Endodermal cell (in vitro differentiated cells): Measurements from ENCODE around the gene MACROD2. TPM values are rescaled to one million over a fixed set of nuclear protein-coding genes. Genes with fewer than 3 reads are reported as not detected.
"Not testable (repeated sequence)": the region's sequence is repeated elsewhere in the genome, so short reads cannot be mapped to it uniquely, and the experiment has no call there.

Experiments used
- DNase-seq: peaks from one replicate; pipeline ENCODE4 v3.0.0-alpha.2; 2017
- H3K27ac ChIP-seq: 2 replicates; pipeline ENCODE4 v1.5.1; 2013; ENCODE audit warnings: mild to moderate bottlenecking, low read depth, low read length, moderate library complexity
- H3K27me3 ChIP-seq: 2 replicates; pipeline ENCODE4 v1.6.1; 2013; ENCODE audit warnings: mild to moderate bottlenecking, low read length, moderate library complexity; ENCODE audit not compliant: insufficient read depth, control insufficient read depth, poor library complexity, severe bottlenecking
- H3K36me3 ChIP-seq: 2 replicates; pipeline ENCODE4 v1.7.0; 2013; ENCODE audit warnings: mild to moderate bottlenecking, low read length, moderate library complexity; ENCODE audit not compliant: control insufficient read depth, insufficient read depth
- H3K4me1 ChIP-seq: one replicate; pipeline ENCODE4 v1.7.0; 2013; ENCODE audit warnings: low read length; ENCODE audit not compliant: control insufficient read depth, insufficient read depth
- H3K4me3 ChIP-seq: 2 replicates; pipeline ENCODE4 v1.5.1; 2013; ENCODE audit warnings: mild to moderate bottlenecking, low read length, moderate library complexity
- H3K9ac ChIP-seq: 2 replicates; pipeline ENCODE4 v1.6.1; 2013; ENCODE audit warnings: mild to moderate bottlenecking, low read length, moderate library complexity; ENCODE audit not compliant: poor library complexity, severe bottlenecking; ENCODE audit errors: extremely low read depth
- H3K9me3 ChIP-seq: 2 replicates; pipeline ENCODE4 v1.6.1; 2013; ENCODE audit warnings: mild to moderate bottlenecking, low read length, moderate library complexity; ENCODE audit not compliant: control insufficient read depth
- H3K27ac Mint-ChIP-seq: 2 replicates; pipeline ENCODE4 v1.8.0; 2020; ENCODE audit warnings: mixed read lengths
- H3K27me3 Mint-ChIP-seq: 2 replicates; pipeline ENCODE4 v1.8.0; 2021; ENCODE audit warnings: mild to moderate bottlenecking, mixed read lengths; ENCODE audit not compliant: insufficient read depth
- H3K36me3 Mint-ChIP-seq: 2 replicates; pipeline ENCODE4 v1.8.0; 2020; ENCODE audit warnings: low read depth, mixed read lengths
- H3K4me1 Mint-ChIP-seq: 2 replicates; pipeline ENCODE4 v1.8.0; 2020; ENCODE audit warnings: mixed read lengths
- H3K4me3 Mint-ChIP-seq: 2 replicates; pipeline ENCODE4 v1.8.0; 2020; ENCODE audit warnings: mild to moderate bottlenecking, moderate library complexity, mixed read lengths
- H3K9me3 Mint-ChIP-seq: 2 replicates; pipeline ENCODE4 v1.8.0; 2020; ENCODE audit warnings: mild to moderate bottlenecking, mixed read lengths
- CTCF ChIP-seq: fragments of 200-600 bp; sonication (generic); conservative IDR thresholded peaks from 2 replicates; pipeline ENCODE4 v1.5.0; 2021; ENCODE audit warnings: antibody characterized with exemption, mild to moderate bottlenecking
- WGBS, 2 experiments: methylation state at CpG; one replicate each; pipeline versions ENCODE4 v1.1.5 to v1.1.7; 2013; ENCODE audit warnings: missing lambda C conversion rate in 2 of 2, mixed read lengths in 1 of 2; ENCODE audit not compliant: insufficient coverage in 1 of 2, insufficient read length in 1 of 2; 5-methylcytosine and 5-hydroxymethylcytosine counted together
- total RNA-seq, 2 donors: library from RNA; stranded (reverse); fragmentation: NEBNext Ultra II Directional in 1 of 2; extraction: Animal tissue kit (Norgen Biotek cat#: 25700) in 1 of 2; gene quantifications; 2 replicates in 1 of 2; 3 replicates in 1 of 2; pipeline ENCODE4 v1.2.1, GENCODE V29; 2021

Gene MACROD2
- total RNA-seq, 2 donors from 2014 or later: 2.3 to 4.8 TPM

- DNase-seq: no peak
- H3K36me3 Mint-ChIP-seq: peaks cover 10% of the 10 kb centered on the region
- H3K9me3 Mint-ChIP-seq: peaks cover 29% of the 10 kb centered on the region
- Histone ChIP-seq H3K4me3 (peak overlapping the region; percentile 43), H3K4me1 (no peaks in the 10 kb centered on the region), H3K9ac (no peak overlapping the region), H3K27ac (no peak overlapping the region), H3K9me3 (peaks cover 24% of the 10 kb centered on the region), H3K36me3 (no peaks in the 10 kb centered on the region), H3K27me3 (no peaks in the 10 kb centered on the region)
- no peak overlapping the region for H3K4me3 Mint-ChIP-seq
- WGBS, 2 experiments: 95 to 100% methylated on average over 2 to 5 of the region's 5 CpGs
- H3K27me3 Mint-ChIP-seq: no peaks in the 10 kb centered on the region
- no peak for TF ChIP-seq CTCF
- H3K27ac Mint-ChIP-seq: no peak overlapping the region
- H3K4me1 Mint-ChIP-seq: peaks cover 17% of the 10 kb centered on the region
These were observed 1812.0 kb downstream of the MACROD2 start for GRCh38 chr20:15807271-15807670.

- H3K27ac ChIP-seq, H3K4me3 ChIP-seq, H3K36me3 ChIP-seq, H3K27me3 ChIP-seq, H3K9ac ChIP-seq, DNase-seq, H3K27ac Mint-ChIP-seq, H3K4me3 Mint-ChIP-seq, H3K27me3 Mint-ChIP-seq, H3K36me3 Mint-ChIP-seq, H3K4me1 ChIP-seq: not testable (repeated sequence)
- Mint-ChIP-seq H3K4me1 (peaks cover 17% of the 10 kb centered on the region), H3K9me3 (peaks cover 29% of the 10 kb centered on the region)
- WGBS, 2 experiments: 94% methylated on average over 6 to 8 of the region's 8 CpGs
- peaks cover 24% of the 10 kb centered on the region for H3K9me3 ChIP-seq
These were observed 1812.5 kb downstream of the MACROD2 start for GRCh38 chr20:15807771-15808170.

DNA sequence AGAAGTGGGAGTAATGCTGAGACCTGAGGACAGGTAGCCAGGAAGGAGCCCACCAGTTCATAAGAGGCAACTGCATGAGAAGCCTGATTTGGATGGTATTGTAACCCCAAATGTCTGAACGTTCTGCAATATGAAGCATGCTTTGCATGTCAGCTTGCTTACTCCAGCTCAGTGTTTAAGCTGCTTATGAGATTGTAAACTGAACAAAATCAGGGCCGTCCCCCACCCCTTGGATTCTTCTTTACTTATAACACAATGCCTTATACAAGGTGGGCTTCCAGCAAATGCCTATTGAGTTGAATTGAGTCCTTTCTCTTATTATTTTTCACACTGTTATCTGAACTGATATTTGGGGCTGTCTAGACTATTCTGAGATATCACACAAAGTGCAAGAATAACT, 1816.6 kb downstream of the MACROD2 start:
- Mint-ChIP-seq H3K4me3 (no peak overlapping the region), H3K27me3 (no peaks in the 10 kb centered on the region), H3K27ac (no peak overlapping the region), H3K36me3 (peaks cover 4% of the 10 kb centered on the region), H3K9me3 (peaks cover 18% of the 10 kb centered on the region), H3K4me1 (peaks cover 14% of the 10 kb centered on the region)
- Histone ChIP-seq H3K9ac (no peak overlapping the region), H3K4me3 (no peak overlapping the region), H3K4me1 (peaks cover 2% of the 10 kb centered on the region), H3K27me3 (no peaks in the 10 kb centered on the region), H3K27ac (no peak overlapping the region), H3K36me3 (no peaks in the 10 kb centered on the region), H3K9me3 (peaks cover 19% of the 10 kb centered on the region)
- no peak for TF ChIP-seq CTCF
- 92 to 100% methylated on average over 2 of the region's 2 CpGs for WGBS, 2 experiments
- DNase-seq: no peak

DNA sequence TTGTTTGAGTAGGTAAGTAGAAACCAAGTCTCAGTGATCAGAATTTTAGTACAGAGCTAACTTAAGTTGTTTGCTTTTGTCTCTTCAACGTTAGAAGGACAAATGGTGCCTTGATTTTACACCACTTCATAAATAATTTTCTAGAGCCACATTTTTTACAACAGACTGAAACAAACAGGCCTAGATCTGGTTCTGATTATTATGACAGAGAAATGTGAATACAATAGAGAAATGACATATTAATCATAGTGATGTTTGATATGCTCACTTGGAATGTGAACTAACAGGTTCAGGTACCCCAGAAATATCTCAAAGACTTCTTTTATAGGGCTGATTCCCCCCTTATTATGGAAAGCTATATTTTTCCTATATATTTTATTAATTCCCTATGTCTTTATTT, 1817.4 kb downstream of the MACROD2 start:
- Histone ChIP-seq H3K36me3 (no peaks in the 10 kb centered on the region), H3K4me3 (no peak overlapping the region), H3K9ac (no peak overlapping the region), H3K4me1 (peaks cover 2% of the 10 kb centered on the region), H3K9me3 (peaks cover 13% of the 10 kb centered on the region), H3K27ac (no peak overlapping the region), H3K27me3 (no peaks in the 10 kb centered on the region)
- Mint-ChIP-seq H3K4me3 (no peak overlapping the region), H3K27ac (no peak overlapping the region), H3K9me3 (peaks cover 12% of the 10 kb centered on the region), H3K27me3 (no peaks in the 10 kb centered on the region), H3K4me1 (peaks cover 21% of the 10 kb centered on the region), H3K36me3 (peaks cover 4% of the 10 kb centered on the region)
- 92% methylated on average over 1 of the region's 1 CpG; no CpG with 5 or more reads in 1 of the 2 experiments for WGBS, 2 experiments
- no peak for DNase-seq
- TF ChIP-seq CTCF: no peak
